Astrocyte of the cerebellum (primary cell): ENCODE results near the gene FBN3.
"Not testable (repeated sequence)": the region's sequence is repeated elsewhere in the genome, so short reads cannot be mapped to it uniquely, and the experiment has no call there.

ENCODE experiments used
- DNase-seq: peaks from one replicate; pipeline ENCODE4 v3.0.0-alpha.2; 2011; ENCODE audit warnings: low read depth
- H3K4me3 ChIP-seq: 2 replicates; pipeline ENCODE4 v1.5.1; 2011; ENCODE audit warnings: mild to moderate bottlenecking, low read depth, low read length, moderate library complexity
- in situ Hi-C: cut with HindIII; loops from 2 replicates; pipeline ENCODE4 v1.10.0; 2017; ENCODE audit warnings: low sequenced_read_pairs
- TF ChIP-seq, protein P1 (sequence below): IDR thresholded peaks from 2 replicates; pipeline ENCODE4 v1.5.1; 2012; ENCODE audit warnings: low read length, low read depth, moderate library complexity, mild to moderate bottlenecking; ENCODE audit errors: missing control alignments

The FBN3 gene

GRCh38 chr19:8158411-8159074 is 9.2 kb upstream of the FBN3 start:
- in situ Hi-C loops = no loop called here
- peak; percentile 69 for DNase-seq
- TF ChIP-seq, protein P1, sequence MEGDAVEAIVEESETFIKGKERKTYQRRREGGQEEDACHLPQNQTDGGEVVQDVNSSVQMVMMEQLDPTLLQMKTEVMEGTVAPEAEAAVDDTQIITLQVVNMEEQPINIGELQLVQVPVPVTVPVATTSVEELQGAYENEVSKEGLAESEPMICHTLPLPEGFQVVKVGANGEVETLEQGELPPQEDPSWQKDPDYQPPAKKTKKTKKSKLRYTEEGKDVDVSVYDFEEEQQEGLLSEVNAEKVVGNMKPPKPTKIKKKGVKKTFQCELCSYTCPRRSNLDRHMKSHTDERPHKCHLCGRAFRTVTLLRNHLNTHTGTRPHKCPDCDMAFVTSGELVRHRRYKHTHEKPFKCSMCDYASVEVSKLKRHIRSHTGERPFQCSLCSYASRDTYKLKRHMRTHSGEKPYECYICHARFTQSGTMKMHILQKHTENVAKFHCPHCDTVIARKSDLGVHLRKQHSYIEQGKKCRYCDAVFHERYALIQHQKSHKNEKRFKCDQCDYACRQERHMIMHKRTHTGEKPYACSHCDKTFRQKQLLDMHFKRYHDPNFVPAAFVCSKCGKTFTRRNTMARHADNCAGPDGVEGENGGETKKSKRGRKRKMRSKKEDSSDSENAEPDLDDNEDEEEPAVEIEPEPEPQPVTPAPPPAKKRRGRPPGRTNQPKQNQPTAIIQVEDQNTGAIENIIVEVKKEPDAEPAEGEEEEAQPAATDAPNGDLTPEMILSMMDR = peak; percentile 64
- no peak overlapping the region for H3K4me3 ChIP-seq

GRCh38 chr19:8155318-8155717 is 5.9 kb upstream of the FBN3 start:
- no peak overlapping the region for H3K4me3 ChIP-seq
- in situ Hi-C loops = no loop called here
- no peak for DNase-seq
- TF ChIP-seq, protein P1 = no peak

DNA sequence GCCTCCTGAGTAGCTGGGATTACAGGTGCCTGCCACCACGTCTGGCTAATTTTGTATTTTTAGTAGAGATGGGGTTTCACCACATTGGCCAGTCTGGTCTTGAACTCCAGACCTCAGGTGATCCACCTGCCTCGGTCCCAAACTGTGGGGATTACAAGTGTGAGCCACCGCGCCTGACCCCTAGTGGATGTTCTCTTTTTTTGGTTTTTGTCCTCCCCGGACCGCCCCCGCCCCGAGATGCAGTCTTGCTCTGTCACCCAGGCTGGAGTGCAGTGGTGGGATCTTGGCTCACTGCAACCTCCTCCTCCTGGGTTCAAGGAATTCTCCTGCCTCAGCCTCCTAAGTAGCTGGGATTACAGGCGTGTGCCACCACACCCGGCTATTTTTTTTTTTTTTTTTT is 4.6 kb upstream of the FBN3 start:
- H3K4me3 ChIP-seq, in situ Hi-C loops, DNase-seq: not testable (repeated sequence)
- TF ChIP-seq, protein P1 = peak; percentile 3

DNA sequence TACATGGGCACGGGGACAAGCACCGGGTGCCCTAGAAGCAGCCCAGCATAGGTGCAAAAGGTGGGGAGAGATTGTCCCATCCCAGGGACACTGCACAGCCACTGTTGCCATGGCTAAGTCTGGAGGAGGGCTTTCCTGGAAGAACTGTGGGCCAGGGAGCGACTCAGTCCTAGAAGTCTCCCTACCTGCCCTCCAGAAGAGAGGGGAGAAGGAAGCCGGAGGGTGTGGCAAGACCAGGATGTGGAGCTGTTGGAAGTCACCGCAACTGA is 2.3 kb upstream of the FBN3 start:
- in situ Hi-C loops = no loop called here
- H3K4me3 ChIP-seq = no peak overlapping the region
- DNase-seq = no peak
- TF ChIP-seq, protein P1 = no peak

- no peak for DNase-seq
- TF ChIP-seq, protein P1 = no peak
- in situ Hi-C loops = no loop called here
- no peak overlapping the region for H3K4me3 ChIP-seq
These were observed 1.8 kb upstream of the FBN3 start for GRCh38 chr19:8150998-8151766.

- in situ Hi-C loops = no loop called here
- TF ChIP-seq, protein P1 = no peak
- no peak for DNase-seq
- no peak overlapping the region for H3K4me3 ChIP-seq
These were observed 930 bp upstream of the FBN3 start for GRCh38 chr19:8150178-8150865.
